ENCODE data around the gene CALML3.

Gene CALML3

GRCh38 chr10:5527332-5528200 lies 2.8 kb downstream of the CALML3 start:
- DNase-seq: no peak

DNA sequence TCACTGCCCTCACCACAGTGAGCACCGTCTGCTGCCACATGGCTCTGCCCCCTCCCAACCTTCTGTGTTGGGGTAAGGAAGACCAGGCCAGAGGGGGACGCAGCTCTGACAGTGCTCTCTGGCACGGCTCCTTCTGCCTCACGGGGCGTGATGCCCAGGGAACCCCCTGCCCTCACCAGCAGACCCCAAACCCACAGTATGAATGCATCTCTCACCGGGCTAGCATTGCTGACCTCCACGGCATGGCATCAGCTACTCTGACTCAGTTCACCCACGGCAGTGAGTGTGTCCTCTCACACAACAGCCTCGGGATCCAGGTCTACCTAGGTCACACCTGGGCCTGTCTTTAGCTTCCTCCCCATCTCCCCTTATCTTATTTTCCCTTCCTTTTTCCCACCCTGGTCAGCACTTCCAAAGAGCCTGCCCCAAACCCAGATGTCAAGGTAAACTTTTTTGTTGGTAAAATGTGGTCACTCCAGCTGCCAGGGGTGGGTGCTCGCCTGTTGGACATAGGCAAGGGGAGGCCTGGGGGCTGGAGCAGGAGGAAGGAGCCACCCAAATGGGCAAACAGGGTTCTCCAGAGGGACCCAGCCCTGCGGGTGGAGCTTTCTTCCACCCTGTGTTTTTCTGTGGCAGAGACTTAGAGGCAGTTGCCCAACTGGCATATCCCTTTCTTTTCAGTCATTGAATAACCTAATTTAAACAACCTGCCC lies 4.4 kb downstream of the CALML3 start:
- DNase-seq: no peak

DNA sequence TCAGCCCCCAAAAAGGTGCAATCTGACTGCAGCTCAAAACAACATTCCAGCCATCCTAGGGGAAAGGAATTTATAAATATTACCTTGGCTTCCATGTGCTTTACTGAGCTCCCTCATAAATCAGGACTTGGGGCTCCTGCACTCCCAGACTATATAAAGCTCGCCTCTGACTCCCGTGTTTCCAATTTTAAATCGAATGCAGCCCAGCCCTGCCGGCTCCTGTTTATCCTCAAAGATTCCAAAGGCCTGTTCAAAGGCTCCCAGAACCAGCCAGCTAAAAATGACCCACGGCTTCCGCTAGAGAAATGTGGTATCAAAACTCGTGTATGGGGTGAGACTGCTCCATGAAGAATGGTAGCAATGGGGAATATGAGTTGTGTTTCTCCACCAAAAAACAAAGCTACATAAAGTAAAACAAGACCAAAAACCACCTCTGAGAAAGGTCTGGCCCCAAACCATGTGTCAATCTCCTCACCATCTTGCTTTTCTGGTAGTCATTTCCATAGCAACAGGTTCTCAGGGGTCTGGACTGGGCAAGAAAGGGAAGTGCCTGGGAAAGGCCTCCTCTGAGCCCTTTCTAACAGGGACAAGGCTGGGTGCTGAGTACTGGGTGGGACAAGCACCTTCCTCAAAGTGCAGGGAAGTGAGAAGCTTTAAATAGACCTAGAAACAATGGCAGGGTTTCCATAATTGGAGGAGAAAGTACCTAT lies 5.1 kb downstream of the CALML3 start:
- DNase-seq: no peak

DNA sequence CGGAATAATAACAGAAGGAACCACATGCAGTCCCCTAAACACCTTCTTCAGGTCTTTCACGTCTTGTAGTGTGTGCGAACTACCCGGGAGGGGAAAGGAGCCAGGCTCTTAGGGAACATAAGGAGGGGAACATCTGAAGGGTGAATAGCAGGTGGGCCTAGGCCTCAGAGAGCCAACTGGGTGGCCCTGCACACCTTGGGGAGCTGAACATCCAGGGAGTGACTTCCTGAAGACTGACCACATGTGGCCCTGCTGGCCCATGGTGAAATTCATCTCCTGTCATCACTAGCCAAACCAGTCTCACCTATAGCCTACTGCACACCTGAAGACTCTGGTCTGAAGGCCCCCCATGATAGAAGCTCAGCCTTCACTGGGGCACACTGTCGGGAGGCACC lies 5.6 kb downstream of the CALML3 start:
- no peak for DNase-seq

- no peak for DNase-seq
Observed at GRCh38 chr10:5530846-5531557, 6.2 kb downstream of the CALML3 start.

DNA sequence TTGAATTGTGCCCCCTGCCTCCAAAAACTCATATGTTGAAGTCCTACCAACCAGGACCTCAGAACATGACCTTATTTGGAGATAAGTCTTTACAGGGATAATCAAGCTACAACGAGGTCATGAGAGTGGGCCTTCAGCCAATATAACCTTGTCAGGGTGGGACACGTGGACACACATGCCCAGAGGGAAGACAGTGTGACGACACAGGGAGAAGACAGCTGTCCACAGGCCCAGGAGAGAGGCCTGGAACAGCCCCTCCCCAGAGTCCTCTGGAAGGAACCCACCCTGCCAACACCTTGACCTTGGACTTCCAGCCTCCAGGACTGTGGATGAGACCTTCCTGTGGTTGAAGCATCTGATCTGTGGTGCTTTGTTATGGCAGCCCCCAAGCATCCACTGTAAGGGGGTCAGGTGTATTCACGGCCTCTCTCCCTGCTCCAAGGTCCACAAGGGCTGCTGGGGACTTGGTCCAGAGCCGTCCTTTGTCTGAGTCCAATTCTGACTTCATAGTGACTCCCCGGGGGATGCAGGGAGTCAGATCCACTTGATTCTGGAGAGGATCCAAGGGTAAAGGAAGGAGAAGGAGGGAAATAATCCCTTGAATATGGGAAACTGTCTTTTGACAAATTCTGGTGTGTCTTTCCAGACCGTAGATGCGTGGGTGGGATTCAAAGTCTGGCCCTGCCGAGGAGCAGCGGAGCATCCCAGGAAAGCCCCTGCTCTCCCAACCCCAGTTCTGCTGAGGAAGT lies 7.0 kb downstream of the CALML3 start:
- DNase-seq: no peak

DNA sequence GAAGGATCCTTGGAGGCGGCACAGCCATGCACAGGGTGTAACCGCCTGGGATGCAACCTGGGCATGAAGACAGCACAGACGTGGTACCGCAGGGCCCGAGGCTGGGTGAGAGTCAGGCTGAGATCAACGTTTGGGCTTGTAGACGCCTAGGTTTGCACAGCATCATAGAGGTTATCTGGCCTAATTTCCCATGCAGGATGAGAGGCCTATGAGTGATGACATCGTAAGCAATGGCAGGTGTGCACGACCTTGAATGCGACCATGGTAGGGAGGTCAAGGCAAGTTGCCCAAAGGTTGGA lies 7.5 kb downstream of the CALML3 start:
- DNase-seq: no peak

GRCh38 chr10:5532618-5533097 lies 7.9 kb downstream of the CALML3 start:
- DNase-seq: no peak

GRCh38 chr10:5533098-5533731 lies 8.5 kb downstream of the CALML3 start:
- DNase-seq: no peak

- no peak for DNase-seq
Observed at GRCh38 chr10:5534051-5534821, 9.5 kb downstream of the CALML3 start.

DNA sequence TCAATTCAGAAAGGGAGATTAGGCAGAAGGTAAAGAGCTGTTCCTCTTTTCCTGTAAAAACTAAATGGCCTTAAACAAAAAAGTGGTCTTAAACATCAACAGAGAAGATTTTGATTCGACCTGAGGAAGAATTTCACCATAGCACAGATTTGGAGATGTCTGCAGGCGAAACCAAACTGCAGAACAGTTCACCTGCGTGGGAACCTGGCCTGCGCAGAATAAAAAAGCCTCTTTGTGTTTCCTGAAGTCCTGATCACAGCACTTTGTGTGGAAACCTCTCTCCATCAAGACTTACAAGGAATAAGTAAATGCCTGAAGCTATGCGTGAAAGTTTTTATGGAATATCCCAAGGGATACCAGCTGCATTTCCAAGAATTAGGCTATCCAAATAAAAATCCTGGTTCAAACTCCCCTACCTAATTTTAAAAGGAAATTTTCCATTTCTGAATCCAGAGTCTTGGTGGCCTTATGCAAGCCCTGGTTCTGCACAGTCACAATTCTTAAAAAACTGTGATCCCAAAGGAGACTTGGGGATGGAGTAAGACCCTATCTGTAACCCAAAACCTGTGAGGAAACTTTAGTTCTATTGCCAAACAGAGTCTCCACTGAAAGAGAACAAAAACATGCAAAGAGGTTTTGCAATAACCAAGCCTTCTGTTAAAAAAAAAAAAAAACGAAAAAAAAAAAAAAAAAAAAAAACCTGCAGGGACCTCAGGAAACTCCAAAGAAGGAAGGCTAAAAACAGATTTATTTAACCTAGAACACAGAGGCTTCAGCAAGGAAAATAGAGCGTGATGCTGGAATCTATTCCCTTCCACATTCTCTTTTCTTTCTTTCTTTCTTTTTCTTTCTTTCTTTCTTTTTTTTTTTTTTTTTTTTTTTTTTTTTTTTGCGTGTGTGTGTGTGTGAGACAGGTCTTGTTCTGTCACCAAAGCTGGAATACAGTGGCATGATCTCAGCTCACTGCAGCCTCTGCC lies 10.4 kb downstream of the CALML3 start:
- peak; percentile 62 to 75 for DNase-seq

GRCh38 chr10:5536486-5537081 lies 11.8 kb downstream of the CALML3 start:
- no peak for DNase-seq

DNA sequence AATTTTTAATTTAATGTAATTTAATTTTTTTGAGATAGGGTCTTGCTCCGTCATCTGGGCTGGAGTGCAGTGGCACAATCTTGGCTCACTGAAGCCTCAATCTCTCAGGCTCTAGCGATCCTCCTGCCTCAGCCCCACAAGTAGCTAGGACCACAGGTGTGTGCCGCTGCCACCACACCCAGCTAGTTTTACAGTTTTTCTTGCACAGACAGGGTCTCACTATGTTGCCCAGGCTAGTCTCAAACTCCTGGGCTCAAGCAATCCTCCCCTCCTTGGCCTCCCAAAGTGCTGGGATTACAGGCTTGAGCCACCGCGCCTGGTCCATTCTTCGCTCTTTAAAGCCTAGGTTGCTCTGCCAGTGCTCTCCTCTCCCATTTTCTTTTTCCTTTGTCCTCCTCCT lies 12.9 kb downstream of the CALML3 start:
- no peak for DNase-seq

GRCh38 chr10:5538446-5538845 lies 13.7 kb downstream of the CALML3 start:
- no peak for DNase-seq

DNA sequence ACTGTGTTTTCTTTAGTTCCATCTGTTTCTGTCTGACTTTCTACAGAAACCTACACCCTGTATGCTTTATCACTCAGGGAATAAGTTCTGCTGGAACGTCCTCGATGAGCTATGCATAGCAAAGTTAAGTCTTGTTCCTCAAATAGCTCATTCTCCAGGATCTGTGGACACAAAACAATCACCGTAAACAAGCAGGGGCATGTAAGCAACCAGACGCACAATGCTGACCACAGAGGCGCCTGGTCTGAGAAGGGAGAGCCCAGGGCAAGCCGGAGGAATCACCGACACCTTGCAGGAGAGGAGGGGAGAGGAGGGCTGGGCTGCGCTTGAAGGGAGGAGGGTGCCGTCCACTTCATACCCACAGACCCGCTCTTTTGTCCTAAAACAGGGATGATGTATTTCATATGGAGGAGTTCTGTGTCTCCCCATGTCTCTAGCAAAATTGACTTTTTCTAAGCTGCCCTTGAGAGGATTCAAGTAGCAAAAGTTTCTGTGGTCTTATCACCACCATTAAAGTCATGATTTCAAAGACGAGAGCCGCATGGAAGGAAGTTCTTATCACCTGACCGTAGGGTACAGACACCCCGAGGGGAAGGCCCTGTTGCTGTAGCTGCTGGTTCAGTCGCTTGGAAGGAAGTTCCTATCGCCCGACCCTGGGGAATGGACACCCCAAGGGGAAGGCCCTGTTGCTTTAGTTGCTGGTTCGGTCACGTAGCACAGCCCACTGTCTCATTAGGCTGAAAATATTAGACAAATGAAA lies 14.3 kb downstream of the CALML3 start:
- DNase-seq: peak in 1 of 2 donors; percentile 13

DNA sequence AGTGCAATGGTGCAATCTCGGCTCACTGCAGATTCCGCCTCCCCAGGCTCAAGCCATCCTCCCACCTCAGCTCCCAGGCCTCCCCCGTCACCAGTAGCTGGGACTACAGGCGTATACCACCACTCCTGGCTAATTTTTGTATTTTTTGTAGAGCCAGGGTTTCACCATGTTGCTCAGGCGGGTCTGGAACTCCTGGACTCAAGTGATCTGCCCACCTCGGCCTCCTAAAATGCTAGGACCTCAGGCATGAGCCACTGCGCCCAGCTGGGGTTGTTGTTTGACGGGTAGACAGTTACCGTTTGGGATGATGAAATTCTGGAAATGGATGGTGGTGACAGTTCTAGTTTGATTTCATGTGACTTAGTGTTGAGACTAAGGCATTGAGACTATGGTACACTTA lies 15.3 kb downstream of the CALML3 start:
- no peak for DNase-seq

DNA sequence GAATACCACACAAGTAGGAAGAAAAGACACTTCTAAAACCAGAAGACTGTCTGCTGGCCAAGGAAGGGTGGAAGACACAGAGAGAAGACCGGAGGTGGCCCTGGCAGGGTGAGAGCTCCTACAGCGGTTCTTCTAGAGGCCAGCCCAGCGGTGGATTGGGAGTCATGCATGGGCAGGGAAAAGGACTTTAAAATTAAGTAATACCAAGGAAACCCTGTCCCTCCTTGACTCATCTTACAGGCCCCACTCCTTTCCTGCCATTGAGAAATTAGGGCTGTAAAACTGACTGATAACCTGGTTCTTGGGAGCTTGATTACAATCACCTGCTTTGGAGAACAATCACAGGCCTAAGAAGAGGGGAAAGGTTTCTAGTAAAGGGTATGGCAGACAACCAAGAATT lies 16.1 kb downstream of the CALML3 start:
- DNase-seq: no peak

- no peak for DNase-seq
Observed at GRCh38 chr10:5542100-5542499, 17.3 kb downstream of the CALML3 start.
